Dedifferentiated amniotic fluid mesenchymal stem cell (primary cell): ENCODE data around the gene HS3ST3B1.

Experiments used
- DNase-seq: peaks from one replicate; pipeline ENCODE4 v3.0.0-alpha.2; 2016; ENCODE audit errors: extremely low spot score

The HS3ST3B1 gene

DNA sequence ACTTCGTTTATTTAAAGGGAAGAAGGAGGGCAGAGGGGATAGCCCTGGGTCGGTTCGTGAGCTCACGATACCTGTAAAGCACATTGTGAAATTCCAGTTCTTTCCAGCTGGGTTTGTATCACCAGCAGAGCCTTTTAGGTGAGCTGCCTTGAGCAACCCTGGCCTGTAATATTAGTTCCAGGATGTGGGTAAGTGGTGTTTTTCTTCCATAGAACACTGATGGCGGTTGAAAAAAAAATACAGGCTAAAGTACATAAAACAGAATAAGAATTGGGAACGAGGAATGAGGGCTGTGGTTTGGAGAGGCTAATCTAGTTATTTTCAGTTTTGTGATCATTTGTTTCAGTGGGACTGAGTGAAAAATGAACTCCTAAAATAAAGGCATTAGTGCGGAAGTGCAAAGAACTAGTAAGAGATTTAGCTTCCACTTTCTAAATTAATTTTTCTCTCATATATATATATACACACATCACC is 20.6 kb downstream of the HS3ST3B1 start:
- DNase-seq, result no peak

DNA sequence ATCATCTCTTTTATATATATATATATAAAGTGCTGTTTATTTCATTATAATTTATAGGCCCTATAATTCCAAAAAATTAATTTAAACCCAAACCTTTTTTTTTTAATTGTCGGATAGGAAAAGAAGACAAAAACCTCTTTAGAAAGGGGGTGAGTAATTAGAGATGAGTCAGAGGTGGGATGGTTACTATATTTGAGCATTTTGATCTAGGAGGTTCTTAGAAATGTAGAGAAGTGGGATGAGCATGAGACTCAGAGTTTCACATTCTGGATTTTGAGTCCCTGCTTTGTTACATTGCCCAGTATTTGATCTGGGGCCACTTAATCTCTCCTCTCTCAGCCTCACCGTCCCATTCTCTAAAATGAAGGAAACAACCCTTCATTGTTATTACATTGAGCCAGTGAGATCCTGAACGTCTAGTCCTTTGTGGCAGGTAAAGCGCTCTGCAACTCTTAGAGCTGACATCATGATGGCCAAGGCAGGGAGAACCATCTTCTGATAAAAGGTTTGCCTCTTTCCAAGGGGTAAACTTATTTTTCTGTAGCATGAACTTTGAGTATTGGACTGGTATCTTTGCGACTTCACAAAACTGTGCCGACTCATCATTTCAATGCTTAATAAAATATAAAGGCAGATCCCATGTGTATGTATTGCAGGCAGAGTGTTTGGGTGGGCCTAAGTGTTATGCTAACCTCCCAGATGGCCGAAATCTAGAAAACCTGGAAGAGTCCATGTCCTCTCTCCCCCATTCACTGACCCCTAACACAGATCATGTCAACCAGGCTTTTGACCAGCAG is 21.3 kb downstream of the HS3ST3B1 start:
- no peak for DNase-seq

DNA sequence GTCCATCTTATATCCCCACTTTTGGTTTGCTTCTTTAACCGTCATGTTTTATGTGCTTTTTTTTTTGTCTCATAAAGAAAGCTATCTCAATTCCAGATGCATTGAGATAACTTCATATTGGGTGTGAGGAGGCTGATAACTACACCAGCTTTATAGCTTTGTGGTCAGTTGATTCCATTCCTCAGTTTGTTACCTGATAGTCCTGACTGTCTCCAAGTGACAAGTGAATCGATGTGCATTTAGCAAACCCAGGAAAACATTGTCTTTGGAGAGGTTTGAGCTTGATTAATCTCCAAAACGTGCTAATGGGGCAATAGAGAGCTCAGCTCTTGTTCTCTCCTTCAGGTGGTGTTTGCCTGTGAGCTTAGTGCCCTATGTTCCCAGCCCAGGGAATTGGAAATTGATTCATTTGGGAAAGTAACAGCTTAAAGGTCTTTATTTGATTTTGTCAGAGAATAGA is 22.7 kb downstream of the HS3ST3B1 start:
- DNase-seq, result no peak

DNA sequence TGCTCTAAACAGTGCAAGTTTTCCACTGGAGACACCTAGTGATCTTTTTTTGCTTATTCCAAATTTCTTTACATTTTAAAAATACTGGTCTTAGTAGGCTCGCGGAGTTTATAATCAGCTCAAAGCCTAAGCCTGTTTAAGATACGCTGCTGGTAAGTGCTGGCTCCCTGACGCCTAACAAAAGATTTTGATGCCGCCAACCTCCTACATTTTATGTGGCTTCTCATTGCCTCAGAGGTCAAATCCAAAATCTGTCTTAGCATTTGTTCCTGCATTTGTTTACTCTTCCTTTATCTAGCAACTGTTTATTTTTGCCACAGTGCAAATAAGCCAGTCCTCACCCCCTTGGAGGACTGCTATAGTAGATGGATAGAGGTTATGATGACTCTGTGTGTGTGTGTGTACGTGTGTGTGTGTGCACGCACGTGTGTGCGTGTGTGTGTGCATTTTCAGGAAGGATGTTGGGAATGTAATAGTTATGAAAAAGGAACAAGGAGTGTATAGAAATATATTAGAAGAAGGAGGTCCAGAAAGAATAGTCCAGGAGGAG is 24.8 kb downstream of the HS3ST3B1 start:
- no peak for DNase-seq

- no peak for DNase-seq
Measured at GRCh38 chr17:14329900-14330491, 29.1 kb downstream of the HS3ST3B1 start.

- DNase-seq, result no peak
Measured at GRCh38 chr17:14330492-14330962, 29.6 kb downstream of the HS3ST3B1 start.

- no peak for DNase-seq
Measured at GRCh38 chr17:14331225-14331981, 30.5 kb downstream of the HS3ST3B1 start.

GRCh38 chr17:14331982-14332298 is 31.1 kb downstream of the HS3ST3B1 start:
- DNase-seq, result no peak

DNA sequence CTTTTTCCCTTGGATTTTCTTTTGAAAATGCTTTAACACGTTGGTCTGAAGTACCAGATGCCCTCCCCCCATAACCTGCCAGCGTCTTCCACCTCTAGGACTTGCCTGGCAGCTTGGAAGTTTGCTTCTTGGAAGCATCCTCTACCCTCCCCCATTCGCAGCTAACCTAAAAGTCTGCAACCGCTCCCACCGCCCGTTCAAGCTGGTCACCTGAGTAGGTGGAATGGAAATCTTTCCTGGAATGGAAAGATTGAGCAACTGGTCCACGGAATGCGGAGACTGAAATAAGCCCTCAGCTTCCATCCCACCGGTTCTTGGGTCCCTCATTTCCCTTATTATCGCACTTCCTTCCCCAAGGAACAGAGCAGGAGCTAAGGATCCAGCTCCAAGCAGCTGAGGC is 31.4 kb downstream of the HS3ST3B1 start:
- DNase-seq, result no peak

DNA sequence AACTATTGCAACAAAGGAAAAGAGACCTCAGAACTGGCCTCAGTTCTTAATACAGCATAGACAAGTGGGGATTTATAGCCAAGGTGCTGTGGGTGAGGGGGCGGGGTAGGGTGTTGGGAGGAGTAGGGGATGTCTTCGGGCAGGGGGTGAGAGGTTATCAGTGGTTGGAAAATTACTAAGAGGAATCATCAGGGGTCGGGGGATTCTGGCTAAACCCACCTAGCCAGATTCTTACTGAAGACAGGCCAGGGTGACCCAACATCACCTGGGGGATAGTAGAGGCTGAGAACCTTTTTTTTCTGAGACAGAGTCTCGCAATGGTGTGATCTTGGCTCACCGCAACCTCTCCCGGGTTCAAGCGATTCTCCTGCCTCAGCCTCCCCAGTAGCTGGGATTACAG is 32.6 kb downstream of the HS3ST3B1 start:
- no peak for DNase-seq

DNA sequence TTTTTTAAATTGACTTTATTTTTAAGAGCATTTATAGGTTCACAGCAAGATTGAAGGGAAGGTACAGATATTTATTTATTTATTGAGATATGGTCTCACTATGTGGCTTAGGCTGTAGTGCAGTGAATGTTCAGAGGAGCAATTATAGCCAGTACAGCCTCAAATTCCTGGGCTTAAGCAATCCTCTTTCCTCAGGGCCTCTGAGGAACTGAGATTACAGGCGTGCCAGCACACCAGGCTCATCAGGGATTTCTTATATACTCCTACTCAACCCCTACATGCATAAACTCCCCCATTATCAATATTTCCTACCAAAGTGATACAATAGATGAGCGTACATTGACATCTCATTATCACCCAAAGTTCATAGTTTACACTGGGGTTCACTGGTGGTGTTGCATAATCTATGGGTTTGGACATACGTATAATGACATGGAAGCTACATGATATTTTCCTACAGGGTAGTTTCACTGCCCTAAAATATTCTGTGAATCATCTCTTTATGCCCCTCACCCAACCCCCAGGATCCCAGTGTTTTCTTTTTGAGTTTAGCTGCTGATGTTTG is 33.5 kb downstream of the HS3ST3B1 start:
- no peak for DNase-seq

DNA sequence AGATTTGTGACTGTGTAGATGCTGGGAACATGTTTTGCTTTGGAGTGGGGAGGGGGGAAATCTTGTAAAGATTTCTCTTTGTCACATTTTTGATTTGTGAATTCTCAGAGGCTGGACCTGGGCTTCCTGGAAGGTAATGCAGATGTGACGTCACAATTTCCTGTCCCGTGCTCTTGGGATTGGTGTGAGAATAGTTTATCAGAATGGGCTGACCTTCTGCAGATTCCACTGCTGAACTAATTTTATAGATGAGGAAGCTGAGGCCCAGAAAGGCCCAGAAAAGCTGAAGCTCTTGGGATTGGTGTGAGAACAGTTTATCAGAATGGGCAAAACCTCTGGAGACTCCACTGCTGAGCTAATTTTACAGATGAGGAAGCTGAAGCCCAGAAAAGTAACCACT is 34.0 kb downstream of the HS3ST3B1 start:
- no peak for DNase-seq

- DNase-seq, result no peak
Measured at GRCh38 chr17:14336418-14336817, 35.5 kb downstream of the HS3ST3B1 start.

- DNase-seq, result no peak
Measured at GRCh38 chr17:14337596-14338079, 36.8 kb downstream of the HS3ST3B1 start.

- no peak for DNase-seq
Measured at GRCh38 chr17:14340857-14341754, 40.2 kb downstream of the HS3ST3B1 start.

GRCh38 chr17:14341866-14342265 is 41.0 kb downstream of the HS3ST3B1 start:
- no peak for DNase-seq

DNA sequence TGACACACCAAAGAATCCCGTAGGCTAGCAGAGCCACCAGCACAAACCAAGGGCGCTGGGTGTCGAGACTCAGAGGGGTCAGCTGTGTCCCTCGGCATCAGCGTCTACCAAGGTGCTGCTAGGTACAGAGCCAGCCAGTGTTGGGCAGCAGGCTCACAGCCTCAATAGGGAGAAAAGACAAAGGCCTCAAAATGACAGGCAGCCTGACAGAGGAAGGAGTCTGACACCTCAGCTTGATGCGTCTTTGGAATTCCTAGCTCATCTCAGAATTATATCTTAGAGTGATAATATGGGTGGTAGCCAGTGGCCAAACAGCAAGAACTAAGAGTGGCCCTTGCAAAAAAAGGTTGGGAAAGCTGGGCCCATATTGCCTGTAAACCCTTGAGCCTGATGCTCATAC is 45.9 kb downstream of the HS3ST3B1 start:
- DNase-seq, result no peak

DNA sequence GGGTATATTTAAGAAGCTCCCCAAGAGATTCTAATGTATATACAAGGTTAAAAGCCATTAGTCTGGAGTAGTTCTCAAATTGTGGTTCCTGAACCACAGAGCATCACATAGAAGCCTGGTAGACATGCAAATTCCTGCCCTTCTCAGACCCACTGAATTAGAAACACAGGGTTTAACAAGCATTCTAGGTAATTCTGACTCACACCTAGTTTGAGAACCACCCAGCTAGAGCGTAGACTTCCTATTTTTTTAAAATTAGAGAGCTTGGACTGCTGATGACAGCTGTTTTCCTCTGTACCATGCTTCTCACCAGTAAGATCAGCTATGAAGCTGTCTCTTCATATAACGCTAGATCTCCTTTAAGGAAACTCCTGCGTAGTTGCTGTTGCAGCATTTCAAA is 50.6 kb downstream of the HS3ST3B1 start:
- DNase-seq, result no peak

DNA sequence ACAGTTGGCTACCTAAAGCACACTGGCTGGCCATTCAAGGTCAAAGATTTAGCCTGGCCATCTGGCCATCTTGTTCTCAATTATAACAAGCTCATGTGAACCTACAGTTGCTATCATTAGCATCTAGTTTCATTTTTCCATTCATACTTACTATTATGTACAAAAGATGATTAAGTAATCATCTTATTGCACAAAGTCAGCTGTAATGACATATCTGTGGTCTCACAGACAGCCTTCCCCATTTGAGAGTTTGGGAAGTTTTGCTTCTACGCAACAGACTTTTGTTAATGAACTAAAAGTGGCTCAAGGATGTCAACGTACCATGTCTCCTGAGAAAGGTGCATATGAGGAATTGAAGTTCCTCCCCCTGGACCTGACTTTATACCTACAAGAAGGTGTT is 51.3 kb downstream of the HS3ST3B1 start:
- DNase-seq, result no peak

GRCh38 chr17:14353861-14354474 is 53.1 kb downstream of the HS3ST3B1 start:
- no peak for DNase-seq
